AG09309 (cell line): ENCODE data around the gene PTH2R.
"Not testable (repeated sequence)": the region's sequence is repeated elsewhere in the genome, so short reads cannot be mapped to it uniquely, and the experiment has no call there.

Experiments used
- DNase-seq: peaks from one replicate; pipeline ENCODE4 v3.0.0-alpha.2; 2010; ENCODE audit warnings: low read depth
- H3K4me3 ChIP-seq: 2 replicates; pipeline ENCODE4 v1.5.1; 2011; ENCODE audit warnings: mild to moderate bottlenecking, low read depth, low read length, moderate library complexity; ENCODE audit not compliant: control insufficient read depth
- TF ChIP-seq, protein P1 (sequence below): IDR thresholded peaks from 2 replicates; pipeline ENCODE4 v1.5.1; 2011; ENCODE audit warnings: mild to moderate bottlenecking, low read depth, low read length, inconsistent platforms; ENCODE audit not compliant: insufficient read depth, control insufficient read depth; ENCODE audit errors: missing control alignments

Gene PTH2R

DNA sequence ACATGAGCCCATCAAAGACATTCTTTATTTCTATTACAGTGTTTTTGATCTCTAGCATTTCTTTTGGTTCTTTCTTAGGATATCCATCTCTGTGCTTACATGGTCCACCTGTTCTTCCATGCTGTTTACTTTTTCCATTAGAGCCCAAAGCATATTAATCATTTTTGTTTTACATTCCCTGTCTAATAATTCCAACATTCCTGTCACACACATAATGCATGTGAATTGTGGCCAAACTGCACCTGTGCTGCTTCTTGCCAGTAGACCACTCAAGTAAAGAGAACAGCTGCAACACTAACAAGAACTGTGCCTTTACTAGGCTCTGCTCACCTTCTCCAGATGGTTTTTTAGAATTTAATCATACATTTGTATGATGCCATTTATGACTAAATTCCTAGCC is 103.0 kb downstream of the PTH2R start:
- TF ChIP-seq, protein P1, sequence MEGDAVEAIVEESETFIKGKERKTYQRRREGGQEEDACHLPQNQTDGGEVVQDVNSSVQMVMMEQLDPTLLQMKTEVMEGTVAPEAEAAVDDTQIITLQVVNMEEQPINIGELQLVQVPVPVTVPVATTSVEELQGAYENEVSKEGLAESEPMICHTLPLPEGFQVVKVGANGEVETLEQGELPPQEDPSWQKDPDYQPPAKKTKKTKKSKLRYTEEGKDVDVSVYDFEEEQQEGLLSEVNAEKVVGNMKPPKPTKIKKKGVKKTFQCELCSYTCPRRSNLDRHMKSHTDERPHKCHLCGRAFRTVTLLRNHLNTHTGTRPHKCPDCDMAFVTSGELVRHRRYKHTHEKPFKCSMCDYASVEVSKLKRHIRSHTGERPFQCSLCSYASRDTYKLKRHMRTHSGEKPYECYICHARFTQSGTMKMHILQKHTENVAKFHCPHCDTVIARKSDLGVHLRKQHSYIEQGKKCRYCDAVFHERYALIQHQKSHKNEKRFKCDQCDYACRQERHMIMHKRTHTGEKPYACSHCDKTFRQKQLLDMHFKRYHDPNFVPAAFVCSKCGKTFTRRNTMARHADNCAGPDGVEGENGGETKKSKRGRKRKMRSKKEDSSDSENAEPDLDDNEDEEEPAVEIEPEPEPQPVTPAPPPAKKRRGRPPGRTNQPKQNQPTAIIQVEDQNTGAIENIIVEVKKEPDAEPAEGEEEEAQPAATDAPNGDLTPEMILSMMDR = no peak
- H3K4me3 ChIP-seq = no peak overlapping the region
- DNase-seq = no peak

DNA sequence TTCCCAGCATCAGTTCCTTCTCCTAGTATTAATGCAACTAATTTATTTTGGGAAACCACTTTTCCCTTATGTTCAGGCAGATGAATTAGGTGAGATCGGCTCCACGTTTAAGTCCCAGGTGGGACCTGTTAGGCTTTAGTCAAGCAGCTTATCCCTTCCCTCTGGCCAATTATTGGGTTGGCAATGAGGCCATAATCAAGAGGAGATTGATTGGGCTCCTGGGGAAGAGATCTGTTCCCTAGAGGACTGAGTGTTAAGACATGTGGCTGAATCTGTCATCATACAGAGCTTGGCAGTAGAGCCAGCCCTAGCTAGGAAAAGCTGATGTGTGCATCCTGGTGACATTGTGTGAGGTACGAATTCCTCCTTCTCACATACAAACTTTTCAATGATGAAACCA is 104.4 kb downstream of the PTH2R start:
- no peak overlapping the region for H3K4me3 ChIP-seq
- TF ChIP-seq, protein P1 = no peak
- DNase-seq = no peak

DNA sequence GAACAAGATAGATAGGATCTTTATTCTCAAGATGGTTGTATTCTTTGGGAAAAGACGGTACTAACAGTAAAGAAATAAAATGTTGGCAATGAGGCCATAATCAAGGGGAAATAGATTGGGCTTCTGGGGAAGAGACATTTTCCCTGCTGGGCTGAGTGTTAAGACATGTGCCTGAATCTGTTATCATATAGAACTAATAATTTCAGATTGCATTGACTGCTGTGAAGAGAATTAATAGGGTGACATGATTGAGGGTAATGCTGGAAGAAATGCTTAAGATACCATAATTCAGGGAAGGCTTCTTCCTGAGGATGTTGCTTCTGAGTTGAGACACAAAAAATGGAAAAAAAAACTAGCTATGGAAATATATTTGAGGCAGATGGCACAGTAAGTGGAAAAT is 105.0 kb downstream of the PTH2R start:
- H3K4me3 ChIP-seq = no peak overlapping the region
- DNase-seq = no peak
- TF ChIP-seq, protein P1 = no peak

DNA sequence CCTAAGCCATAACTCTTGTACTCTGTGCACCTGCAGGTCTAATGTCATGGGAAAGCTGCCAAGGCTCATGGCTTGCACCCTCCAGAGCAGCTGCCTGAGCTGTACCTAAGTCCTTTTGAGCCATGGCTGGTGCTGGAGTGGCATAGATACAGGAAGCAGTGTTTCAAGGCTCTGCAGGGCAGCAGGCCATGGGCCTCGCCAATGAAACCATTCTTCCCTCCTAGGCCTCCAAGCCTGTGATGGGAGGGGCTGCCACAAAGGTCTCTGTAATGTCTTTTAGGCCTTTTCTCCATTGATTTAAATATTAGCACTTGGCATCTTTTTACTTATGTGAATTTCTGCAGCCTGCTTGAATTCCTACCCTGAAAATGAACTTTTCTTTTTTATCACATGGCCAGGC is 108.5 kb downstream of the PTH2R start:
- TF ChIP-seq, protein P1 = no peak

DNA sequence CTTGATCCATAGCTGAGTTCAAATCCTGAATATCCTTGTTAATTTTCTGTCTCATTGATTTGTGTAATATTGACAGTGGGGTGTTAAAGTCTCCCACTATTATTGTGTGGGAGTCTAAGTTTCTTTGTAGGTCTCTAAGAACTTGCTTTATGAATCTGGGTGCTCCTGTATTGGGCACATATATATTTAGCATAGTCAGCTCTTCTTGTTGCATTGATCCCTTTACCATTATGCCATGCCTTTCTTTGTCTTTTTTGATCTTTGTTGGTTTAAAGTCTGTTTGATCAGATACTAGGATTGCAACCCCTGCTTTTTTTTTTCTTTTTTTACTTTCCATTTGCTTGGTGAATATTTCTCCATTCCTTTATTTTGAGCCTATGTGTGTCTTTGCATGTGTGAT is 116.5 kb downstream of the PTH2R start:
- H3K4me3 ChIP-seq, DNase-seq: not testable (repeated sequence)

More for the DNA sequence above, 108.5 kb downstream of the PTH2R start:
- H3K4me3 ChIP-seq = no peak overlapping the region
- no peak for DNase-seq

DNA sequence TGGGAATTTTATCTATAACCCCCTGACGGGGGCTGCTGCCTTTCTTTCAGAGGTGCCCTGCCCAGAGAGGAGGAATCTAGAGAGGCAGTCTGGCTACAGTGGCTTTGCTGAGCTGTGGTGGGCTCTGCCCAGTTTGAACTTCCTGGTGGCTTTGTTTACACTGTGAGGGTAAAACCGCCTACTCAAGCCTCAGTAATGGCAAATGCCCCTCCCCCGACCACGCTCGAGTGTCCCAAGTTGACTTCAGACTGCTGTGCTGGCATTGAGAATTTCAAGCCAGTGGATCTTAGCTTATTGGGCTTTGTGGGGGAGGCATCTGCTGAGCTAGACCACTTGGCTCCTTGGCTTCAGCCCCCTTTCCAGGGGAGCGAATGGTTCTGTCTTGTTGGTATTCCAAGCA is 118.6 kb downstream of the PTH2R start:
- DNase-seq, H3K4me3 ChIP-seq: not testable (repeated sequence)

DNA sequence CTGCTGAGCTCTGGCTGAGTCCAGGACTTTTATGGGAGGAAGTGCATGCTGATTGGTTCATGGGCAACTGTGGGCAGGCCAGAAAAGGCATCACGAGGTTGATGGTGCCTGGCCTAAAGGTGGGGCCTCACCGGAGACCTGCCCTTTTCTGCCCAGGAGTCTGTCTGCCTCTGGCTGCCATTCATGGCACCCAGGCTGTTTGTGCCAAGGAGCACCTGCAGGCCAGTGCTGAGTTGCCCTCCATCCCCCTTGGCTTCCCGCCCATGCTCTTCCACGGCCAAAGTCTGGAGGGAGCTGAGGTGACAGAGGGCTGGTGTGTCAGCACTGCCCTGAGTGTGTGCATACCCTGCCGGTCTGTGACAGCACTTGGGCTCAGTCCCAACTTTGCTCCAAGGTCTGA is 123.2 kb downstream of the PTH2R start:
- DNase-seq = no peak
- H3K4me3 ChIP-seq = no peak overlapping the region
- TF ChIP-seq, protein P1 = no peak

DNA sequence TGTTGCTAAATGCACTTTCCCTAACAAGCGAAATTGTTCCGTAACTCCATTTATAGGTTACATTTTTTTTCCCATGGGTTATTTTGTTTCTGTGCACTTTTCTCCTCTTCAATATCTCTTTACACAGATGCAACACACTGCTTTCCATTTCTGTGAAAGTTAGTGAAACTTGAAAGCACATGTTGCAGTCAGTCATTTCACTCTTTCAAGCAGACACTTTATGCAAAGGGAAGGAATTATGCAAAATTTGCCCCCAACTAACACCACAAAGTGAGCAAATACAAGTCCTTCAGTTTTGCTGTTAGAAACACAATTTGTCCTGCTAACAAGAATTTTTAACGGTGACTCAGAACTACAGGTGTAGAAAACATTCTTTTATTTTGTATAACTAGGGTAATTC is 124.8 kb downstream of the PTH2R start:
- no peak for DNase-seq
- TF ChIP-seq, protein P1 = no peak
- no peak overlapping the region for H3K4me3 ChIP-seq

DNA sequence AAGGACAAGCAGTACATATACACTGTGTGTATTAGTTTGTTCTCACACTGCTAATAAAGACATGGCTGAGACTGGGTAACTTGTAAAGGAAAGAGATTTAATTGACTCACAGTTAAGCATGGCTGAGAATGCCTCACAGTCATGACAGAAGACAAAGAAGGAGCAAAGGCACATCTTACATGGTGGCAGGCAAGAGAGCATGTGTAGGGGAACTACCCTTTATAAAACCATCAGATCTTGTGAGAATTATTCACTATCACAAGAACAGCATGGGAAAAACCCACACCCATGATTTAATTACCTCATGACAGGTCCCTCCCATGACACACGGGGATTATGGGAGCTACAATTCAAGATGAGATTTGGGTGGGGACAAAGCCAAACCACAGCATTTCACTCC is 129.0 kb downstream of the PTH2R start:
- not testable (repeated sequence) for DNase-seq, H3K4me3 ChIP-seq
